ENCODE results near the gene RNF113B. TPM values are rescaled to one million over a fixed set of nuclear protein-coding genes. Genes with fewer than 3 reads are reported as not detected.
A peak's percentile ranks its signal among the peaks of the same experiment; 100 is the strongest.

RNF113B gene
- total and polyA plus RNA-seq, 2 of the 13 experiments (the other 11 are each of a cell fraction or from before 2014, with no cell fraction given) = not detected

DNA sequence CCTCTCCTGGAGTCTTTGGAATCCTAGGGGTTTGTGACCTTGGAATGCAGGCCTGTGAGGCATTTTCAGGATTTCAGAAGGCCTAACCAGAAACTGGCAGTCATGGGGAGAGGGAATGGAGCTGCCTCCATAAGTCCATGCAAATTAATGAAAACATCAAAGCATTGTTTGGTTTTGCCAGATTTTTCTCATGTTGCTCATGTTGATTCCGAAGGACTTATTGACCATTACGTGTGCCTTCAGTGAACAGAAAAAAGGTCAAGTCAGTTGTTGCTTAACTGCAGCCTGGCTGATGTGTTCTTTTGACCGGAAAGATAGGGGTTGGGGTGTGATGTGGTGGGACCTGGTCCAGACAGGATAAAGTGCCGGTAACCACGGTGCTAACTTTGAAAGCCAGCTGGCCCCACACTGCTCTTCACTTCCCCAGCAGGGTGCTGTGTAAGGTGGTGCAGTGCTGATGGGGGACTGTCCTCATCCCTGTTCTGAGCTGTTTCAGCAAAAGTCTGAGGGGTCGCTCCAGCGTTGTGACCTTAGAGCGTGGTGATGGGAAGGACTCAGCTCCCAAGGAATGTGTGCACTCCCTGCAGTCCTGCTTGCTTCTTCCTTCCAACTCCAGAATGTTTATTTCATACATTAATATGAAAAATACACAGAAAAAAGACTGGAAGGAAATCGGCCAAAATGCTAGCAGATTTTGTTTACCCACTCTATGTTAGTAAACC lies 3.5 kb downstream of the RNF113B start (continued):
- no peak for TF ChIP-seq RBM39 (IDR thresholded peaks at IDR 0.05; ENCODE audit: low read depth, low read length, poor library complexity, severe bottlenecking)
- TF ChIP-seq, protein P1, sequence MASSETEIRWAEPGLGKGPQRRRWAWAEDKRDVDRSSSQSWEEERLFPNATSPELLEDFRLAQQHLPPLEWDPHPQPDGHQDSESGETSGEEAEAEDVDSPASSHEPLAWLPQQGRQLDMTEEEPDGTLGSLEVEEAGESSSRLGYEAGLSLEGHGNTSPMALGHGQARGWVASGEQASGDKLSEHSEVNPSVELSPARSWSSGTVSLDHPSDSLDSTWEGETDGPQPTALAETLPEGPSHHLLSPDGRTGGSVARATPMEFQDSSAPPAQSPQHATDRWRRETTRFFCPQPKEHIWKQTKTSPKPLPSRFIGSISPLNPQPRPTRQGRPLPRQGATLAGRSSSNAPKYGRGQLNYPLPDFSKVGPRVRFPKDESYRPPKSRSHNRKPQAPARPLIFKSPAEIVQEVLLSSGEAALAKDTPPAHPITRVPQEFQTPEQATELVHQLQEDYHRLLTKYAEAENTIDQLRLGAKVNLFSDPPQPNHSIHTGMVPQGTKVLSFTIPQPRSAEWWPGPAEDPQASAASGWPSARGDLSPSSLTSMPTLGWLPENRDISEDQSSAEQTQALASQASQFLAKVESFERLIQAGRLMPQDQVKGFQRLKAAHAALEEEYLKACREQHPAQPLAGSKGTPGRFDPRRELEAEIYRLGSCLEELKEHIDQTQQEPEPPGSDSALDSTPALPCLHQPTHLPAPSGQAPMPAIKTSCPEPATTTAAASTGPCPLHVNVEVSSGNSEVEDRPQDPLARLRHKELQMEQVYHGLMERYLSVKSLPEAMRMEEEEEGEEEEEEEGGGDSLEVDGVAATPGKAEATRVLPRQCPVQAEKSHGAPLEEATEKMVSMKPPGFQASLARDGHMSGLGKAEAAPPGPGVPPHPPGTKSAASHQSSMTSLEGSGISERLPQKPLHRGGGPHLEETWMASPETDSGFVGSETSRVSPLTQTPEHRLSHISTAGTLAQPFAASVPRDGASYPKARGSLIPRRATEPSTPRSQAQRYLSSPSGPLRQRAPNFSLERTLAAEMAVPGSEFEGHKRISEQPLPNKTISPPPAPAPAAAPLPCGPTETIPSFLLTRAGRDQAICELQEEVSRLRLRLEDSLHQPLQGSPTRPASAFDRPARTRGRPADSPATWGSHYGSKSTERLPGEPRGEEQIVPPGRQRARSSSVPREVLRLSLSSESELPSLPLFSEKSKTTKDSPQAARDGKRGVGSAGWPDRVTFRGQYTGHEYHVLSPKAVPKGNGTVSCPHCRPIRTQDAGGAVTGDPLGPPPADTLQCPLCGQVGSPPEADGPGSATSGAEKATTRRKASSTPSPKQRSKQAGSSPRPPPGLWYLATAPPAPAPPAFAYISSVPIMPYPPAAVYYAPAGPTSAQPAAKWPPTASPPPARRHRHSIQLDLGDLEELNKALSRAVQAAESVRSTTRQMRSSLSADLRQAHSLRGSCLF (CRISPR knock-in tag; IDR thresholded peaks at IDR 0.05; ENCODE audit: borderline replicate concordance) = no peak
- TF ChIP-seq, protein P2, sequence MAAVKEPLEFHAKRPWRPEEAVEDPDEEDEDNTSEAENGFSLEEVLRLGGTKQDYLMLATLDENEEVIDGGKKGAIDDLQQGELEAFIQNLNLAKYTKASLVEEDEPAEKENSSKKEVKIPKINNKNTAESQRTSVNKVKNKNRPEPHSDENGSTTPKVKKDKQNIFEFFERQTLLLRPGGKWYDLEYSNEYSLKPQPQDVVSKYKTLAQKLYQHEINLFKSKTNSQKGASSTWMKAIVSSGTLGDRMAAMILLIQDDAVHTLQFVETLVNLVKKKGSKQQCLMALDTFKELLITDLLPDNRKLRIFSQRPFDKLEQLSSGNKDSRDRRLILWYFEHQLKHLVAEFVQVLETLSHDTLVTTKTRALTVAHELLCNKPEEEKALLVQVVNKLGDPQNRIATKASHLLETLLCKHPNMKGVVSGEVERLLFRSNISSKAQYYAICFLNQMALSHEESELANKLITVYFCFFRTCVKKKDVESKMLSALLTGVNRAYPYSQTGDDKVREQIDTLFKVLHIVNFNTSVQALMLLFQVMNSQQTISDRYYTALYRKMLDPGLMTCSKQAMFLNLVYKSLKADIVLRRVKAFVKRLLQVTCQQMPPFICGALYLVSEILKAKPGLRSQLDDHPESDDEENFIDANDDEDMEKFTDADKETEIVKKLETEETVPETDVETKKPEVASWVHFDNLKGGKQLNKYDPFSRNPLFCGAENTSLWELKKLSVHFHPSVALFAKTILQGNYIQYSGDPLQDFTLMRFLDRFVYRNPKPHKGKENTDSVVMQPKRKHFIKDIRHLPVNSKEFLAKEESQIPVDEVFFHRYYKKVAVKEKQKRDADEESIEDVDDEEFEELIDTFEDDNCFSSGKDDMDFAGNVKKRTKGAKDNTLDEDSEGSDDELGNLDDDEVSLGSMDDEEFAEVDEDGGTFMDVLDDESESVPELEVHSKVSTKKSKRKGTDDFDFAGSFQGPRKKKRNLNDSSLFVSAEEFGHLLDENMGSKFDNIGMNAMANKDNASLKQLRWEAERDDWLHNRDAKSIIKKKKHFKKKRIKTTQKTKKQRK (IDR thresholded peaks at IDR 0.05; ENCODE audit: low read length) = no peak
- TF ChIP-seq, protein P3, sequence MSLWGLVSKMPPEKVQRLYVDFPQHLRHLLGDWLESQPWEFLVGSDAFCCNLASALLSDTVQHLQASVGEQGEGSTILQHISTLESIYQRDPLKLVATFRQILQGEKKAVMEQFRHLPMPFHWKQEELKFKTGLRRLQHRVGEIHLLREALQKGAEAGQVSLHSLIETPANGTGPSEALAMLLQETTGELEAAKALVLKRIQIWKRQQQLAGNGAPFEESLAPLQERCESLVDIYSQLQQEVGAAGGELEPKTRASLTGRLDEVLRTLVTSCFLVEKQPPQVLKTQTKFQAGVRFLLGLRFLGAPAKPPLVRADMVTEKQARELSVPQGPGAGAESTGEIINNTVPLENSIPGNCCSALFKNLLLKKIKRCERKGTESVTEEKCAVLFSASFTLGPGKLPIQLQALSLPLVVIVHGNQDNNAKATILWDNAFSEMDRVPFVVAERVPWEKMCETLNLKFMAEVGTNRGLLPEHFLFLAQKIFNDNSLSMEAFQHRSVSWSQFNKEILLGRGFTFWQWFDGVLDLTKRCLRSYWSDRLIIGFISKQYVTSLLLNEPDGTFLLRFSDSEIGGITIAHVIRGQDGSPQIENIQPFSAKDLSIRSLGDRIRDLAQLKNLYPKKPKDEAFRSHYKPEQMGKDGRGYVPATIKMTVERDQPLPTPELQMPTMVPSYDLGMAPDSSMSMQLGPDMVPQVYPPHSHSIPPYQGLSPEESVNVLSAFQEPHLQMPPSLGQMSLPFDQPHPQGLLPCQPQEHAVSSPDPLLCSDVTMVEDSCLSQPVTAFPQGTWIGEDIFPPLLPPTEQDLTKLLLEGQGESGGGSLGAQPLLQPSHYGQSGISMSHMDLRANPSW (CRISPR knock-in tag; IDR thresholded peaks at IDR 0.05; ENCODE audit: borderline replicate concordance) = 0 out of 2 replicates have a peak, but pooled peaks have one; percentile 67
- no peak for TF ChIP-seq EED (CRISPR knock-in tag; IDR thresholded peaks at IDR 0.05)
- peak; percentile 67; the same call in 1 of the 2 replicates for TF ChIP-seq HOXA3 (CRISPR knock-in tag; IDR thresholded peaks at IDR 0.05)
- TF ChIP-seq, protein P4, sequence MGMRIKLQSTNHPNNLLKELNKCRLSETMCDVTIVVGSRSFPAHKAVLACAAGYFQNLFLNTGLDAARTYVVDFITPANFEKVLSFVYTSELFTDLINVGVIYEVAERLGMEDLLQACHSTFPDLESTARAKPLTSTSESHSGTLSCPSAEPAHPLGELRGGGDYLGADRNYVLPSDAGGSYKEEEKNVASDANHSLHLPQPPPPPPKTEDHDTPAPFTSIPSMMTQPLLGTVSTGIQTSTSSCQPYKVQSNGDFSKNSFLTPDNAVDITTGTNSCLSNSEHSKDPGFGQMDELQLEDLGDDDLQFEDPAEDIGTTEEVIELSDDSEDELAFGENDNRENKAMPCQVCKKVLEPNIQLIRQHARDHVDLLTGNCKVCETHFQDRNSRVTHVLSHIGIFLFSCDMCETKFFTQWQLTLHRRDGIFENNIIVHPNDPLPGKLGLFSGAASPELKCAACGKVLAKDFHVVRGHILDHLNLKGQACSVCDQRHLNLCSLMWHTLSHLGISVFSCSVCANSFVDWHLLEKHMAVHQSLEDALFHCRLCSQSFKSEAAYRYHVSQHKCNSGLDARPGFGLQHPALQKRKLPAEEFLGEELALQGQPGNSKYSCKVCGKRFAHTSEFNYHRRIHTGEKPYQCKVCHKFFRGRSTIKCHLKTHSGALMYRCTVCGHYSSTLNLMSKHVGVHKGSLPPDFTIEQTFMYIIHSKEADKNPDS (CRISPR knock-in tag; IDR thresholded peaks at IDR 0.05) = no peak
- no peak for TF ChIP-seq ZNF788 (CRISPR knock-in tag; IDR thresholded peaks at IDR 0.05; ENCODE audit: borderline replicate concordance)
- TF ChIP-seq ARID2 (CRISPR knock-in tag; IDR thresholded peaks at IDR 0.05; ENCODE audit: borderline replicate concordance) = 0 out of 2 replicates have a peak, but pooled peaks have one; percentile 73
- no peak for TF ChIP-seq ZFAT (CRISPR knock-in tag; conservative IDR thresholded peaks at IDR 0.05)
- TF ChIP-seq, protein P5, sequence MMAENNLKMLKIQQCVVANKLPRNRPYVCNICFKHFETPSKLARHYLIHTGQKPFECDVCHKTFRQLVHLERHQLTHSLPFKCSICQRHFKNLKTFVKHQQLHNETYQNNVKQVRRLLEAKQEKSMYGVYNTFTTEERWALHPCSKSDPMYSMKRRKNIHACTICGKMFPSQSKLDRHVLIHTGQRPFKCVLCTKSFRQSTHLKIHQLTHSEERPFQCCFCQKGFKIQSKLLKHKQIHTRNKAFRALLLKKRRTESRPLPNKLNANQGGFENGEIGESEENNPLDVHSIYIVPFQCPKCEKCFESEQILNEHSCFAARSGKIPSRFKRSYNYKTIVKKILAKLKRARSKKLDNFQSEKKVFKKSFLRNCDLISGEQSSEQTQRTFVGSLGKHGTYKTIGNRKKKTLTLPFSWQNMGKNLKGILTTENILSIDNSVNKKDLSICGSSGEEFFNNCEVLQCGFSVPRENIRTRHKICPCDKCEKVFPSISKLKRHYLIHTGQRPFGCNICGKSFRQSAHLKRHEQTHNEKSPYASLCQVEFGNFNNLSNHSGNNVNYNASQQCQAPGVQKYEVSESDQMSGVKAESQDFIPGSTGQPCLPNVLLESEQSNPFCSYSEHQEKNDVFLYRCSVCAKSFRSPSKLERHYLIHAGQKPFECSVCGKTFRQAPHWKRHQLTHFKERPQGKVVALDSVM (CRISPR knock-in tag; IDR thresholded peaks at IDR 0.05) = no peak
- TF ChIP-seq DNMT3B (CRISPR knock-in tag; conservative IDR thresholded peaks at IDR 0.05) = no peak
